ENCODE results near the gene MTCH1.

DNA sequence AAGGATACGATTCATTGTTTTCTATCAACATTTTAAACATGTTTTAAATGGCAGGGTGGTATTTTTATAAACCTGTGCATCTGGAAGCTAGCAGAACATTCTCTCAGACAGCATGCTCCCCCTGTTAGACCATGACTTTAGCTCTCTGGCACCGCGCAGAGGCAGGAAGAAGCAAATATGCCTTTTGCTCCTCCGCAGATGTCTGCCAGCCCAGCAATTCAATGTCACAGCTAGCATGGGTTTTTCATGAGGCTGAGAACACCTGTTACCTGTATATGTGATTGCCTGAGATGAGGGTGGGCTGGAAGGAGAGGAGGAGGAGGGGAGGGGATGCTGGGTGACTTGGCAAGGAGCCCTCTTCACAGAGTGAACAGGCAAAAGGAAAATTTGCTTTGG is 6.7 kb downstream of the MTCH1 start:
- TF ChIP-seq HMGA2 (CRISPR knock-in tag; IDR thresholded peaks at IDR 0.05): no peak
- TF ChIP-seq ZNF317 (CRISPR knock-in tag; IDR thresholded peaks at IDR 0.05; ENCODE audit: borderline replicate concordance, low read depth): no peak
- TF ChIP-seq, protein P1, sequence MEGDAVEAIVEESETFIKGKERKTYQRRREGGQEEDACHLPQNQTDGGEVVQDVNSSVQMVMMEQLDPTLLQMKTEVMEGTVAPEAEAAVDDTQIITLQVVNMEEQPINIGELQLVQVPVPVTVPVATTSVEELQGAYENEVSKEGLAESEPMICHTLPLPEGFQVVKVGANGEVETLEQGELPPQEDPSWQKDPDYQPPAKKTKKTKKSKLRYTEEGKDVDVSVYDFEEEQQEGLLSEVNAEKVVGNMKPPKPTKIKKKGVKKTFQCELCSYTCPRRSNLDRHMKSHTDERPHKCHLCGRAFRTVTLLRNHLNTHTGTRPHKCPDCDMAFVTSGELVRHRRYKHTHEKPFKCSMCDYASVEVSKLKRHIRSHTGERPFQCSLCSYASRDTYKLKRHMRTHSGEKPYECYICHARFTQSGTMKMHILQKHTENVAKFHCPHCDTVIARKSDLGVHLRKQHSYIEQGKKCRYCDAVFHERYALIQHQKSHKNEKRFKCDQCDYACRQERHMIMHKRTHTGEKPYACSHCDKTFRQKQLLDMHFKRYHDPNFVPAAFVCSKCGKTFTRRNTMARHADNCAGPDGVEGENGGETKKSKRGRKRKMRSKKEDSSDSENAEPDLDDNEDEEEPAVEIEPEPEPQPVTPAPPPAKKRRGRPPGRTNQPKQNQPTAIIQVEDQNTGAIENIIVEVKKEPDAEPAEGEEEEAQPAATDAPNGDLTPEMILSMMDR (IDR thresholded peaks at IDR 0.05): no peak
- no peak for TF ChIP-seq TP53 (CRISPR knock-in tag; IDR thresholded peaks at IDR 0.05)
- TF ChIP-seq, protein P2, sequence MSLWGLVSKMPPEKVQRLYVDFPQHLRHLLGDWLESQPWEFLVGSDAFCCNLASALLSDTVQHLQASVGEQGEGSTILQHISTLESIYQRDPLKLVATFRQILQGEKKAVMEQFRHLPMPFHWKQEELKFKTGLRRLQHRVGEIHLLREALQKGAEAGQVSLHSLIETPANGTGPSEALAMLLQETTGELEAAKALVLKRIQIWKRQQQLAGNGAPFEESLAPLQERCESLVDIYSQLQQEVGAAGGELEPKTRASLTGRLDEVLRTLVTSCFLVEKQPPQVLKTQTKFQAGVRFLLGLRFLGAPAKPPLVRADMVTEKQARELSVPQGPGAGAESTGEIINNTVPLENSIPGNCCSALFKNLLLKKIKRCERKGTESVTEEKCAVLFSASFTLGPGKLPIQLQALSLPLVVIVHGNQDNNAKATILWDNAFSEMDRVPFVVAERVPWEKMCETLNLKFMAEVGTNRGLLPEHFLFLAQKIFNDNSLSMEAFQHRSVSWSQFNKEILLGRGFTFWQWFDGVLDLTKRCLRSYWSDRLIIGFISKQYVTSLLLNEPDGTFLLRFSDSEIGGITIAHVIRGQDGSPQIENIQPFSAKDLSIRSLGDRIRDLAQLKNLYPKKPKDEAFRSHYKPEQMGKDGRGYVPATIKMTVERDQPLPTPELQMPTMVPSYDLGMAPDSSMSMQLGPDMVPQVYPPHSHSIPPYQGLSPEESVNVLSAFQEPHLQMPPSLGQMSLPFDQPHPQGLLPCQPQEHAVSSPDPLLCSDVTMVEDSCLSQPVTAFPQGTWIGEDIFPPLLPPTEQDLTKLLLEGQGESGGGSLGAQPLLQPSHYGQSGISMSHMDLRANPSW (CRISPR knock-in tag; conservative IDR thresholded peaks at IDR 0.05; ENCODE audit: low read depth): no peak
- TF ChIP-seq NR1H2 (CRISPR knock-in tag; IDR thresholded peaks at IDR 0.05): no peak
- TF ChIP-seq, protein P3, sequence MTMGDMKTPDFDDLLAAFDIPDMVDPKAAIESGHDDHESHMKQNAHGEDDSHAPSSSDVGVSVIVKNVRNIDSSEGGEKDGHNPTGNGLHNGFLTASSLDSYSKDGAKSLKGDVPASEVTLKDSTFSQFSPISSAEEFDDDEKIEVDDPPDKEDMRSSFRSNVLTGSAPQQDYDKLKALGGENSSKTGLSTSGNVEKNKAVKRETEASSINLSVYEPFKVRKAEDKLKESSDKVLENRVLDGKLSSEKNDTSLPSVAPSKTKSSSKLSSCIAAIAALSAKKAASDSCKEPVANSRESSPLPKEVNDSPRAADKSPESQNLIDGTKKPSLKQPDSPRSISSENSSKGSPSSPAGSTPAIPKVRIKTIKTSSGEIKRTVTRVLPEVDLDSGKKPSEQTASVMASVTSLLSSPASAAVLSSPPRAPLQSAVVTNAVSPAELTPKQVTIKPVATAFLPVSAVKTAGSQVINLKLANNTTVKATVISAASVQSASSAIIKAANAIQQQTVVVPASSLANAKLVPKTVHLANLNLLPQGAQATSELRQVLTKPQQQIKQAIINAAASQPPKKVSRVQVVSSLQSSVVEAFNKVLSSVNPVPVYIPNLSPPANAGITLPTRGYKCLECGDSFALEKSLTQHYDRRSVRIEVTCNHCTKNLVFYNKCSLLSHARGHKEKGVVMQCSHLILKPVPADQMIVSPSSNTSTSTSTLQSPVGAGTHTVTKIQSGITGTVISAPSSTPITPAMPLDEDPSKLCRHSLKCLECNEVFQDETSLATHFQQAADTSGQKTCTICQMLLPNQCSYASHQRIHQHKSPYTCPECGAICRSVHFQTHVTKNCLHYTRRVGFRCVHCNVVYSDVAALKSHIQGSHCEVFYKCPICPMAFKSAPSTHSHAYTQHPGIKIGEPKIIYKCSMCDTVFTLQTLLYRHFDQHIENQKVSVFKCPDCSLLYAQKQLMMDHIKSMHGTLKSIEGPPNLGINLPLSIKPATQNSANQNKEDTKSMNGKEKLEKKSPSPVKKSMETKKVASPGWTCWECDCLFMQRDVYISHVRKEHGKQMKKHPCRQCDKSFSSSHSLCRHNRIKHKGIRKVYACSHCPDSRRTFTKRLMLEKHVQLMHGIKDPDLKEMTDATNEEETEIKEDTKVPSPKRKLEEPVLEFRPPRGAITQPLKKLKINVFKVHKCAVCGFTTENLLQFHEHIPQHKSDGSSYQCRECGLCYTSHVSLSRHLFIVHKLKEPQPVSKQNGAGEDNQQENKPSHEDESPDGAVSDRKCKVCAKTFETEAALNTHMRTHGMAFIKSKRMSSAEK (CRISPR knock-in tag; IDR thresholded peaks at IDR 0.05; ENCODE audit: borderline replicate concordance): no peak
- no peak for TF ChIP-seq NR2C2 (CRISPR knock-in tag; IDR thresholded peaks at IDR 0.05)
